Measurements from ENCODE around the gene PKP4. TPM values are rescaled to one million over a fixed set of nuclear protein-coding genes. Genes with fewer than 3 reads are reported as not detected.

PKP4 gene
- total RNA-seq, 1 donor from 2014 or later = 39.4 TPM

GRCh38 chr2:158557752-158558151, 101.0 kb downstream of the PKP4 start:
- peaks cover 5% of the 10 kb centered on the region for H3K4me1 Mint-ChIP-seq (ENCODE audit: low read depth)
- TF ChIP-seq CTCF (IDR thresholded peaks at IDR 0.05) = no peak
- no peaks in the 10 kb centered on the region for H3K27me3 Mint-ChIP-seq (ENCODE audit: low read depth)
- H3K9me3 Mint-ChIP-seq (ENCODE audit: low read depth) = peaks cover 4% of the 10 kb centered on the region
- no peak overlapping the region for H3K4me3 Mint-ChIP-seq (ENCODE audit: unreplicated experiment)
- no peak for DNase-seq (ENCODE audit: low spot score)
- H3K27ac Mint-ChIP-seq (ENCODE audit: unreplicated experiment) = no peak overlapping the region
- no peaks in the 10 kb centered on the region for H3K36me3 Mint-ChIP-seq (ENCODE audit: low read depth)

GRCh38 chr2:158559252-158559651, 102.5 kb downstream of the PKP4 start:
- Mint-ChIP-seq H3K4me1 (ENCODE audit: low read depth) (peaks cover 5% of the 10 kb centered on the region), H3K36me3 (ENCODE audit: low read depth) (no peaks in the 10 kb centered on the region), H3K9me3 (ENCODE audit: low read depth) (no peaks in the 10 kb centered on the region), H3K27ac (ENCODE audit: unreplicated experiment) (no peak overlapping the region), H3K27me3 (ENCODE audit: low read depth) (no peaks in the 10 kb centered on the region), H3K4me3 (ENCODE audit: unreplicated experiment) (no peak overlapping the region)
- DNase-seq (ENCODE audit: low spot score) = no peak
- no peak for TF ChIP-seq CTCF (IDR thresholded peaks at IDR 0.05)

GRCh38 chr2:158560259-158560658, 103.5 kb downstream of the PKP4 start:
- H3K4me1 Mint-ChIP-seq (ENCODE audit: low read depth) = peaks cover 5% of the 10 kb centered on the region
- no peaks in the 10 kb centered on the region for H3K36me3 Mint-ChIP-seq (ENCODE audit: low read depth)
- TF ChIP-seq CTCF (IDR thresholded peaks at IDR 0.05) = no peak
- no peak overlapping the region for H3K27ac Mint-ChIP-seq (ENCODE audit: unreplicated experiment)
- H3K27me3 Mint-ChIP-seq (ENCODE audit: low read depth) = no peaks in the 10 kb centered on the region
- DNase-seq (ENCODE audit: low spot score) = no peak
- H3K9me3 Mint-ChIP-seq (ENCODE audit: low read depth) = no peaks in the 10 kb centered on the region
- H3K4me3 Mint-ChIP-seq (ENCODE audit: unreplicated experiment) = no peak overlapping the region

GRCh38 chr2:158561054-158561453, 104.3 kb downstream of the PKP4 start:
- H3K4me3 Mint-ChIP-seq (ENCODE audit: unreplicated experiment) = no peak overlapping the region
- no peaks in the 10 kb centered on the region for H3K9me3 Mint-ChIP-seq (ENCODE audit: low read depth)
- DNase-seq (ENCODE audit: low spot score) = no peak
- H3K36me3 Mint-ChIP-seq (ENCODE audit: low read depth) = no peaks in the 10 kb centered on the region
- no peak overlapping the region for H3K27ac Mint-ChIP-seq (ENCODE audit: unreplicated experiment)
- H3K4me1 Mint-ChIP-seq (ENCODE audit: low read depth) = peaks cover 5% of the 10 kb centered on the region
- TF ChIP-seq CTCF (IDR thresholded peaks at IDR 0.05) = no peak
- no peaks in the 10 kb centered on the region for H3K27me3 Mint-ChIP-seq (ENCODE audit: low read depth)

- Mint-ChIP-seq H3K27ac (ENCODE audit: unreplicated experiment) (no peak overlapping the region), H3K4me1 (ENCODE audit: low read depth) (no peaks in the 10 kb centered on the region), H3K36me3 (ENCODE audit: low read depth) (no peaks in the 10 kb centered on the region), H3K4me3 (ENCODE audit: unreplicated experiment) (no peak overlapping the region), H3K27me3 (ENCODE audit: low read depth) (no peaks in the 10 kb centered on the region), H3K9me3 (ENCODE audit: low read depth) (no peaks in the 10 kb centered on the region)
- TF ChIP-seq CTCF (IDR thresholded peaks at IDR 0.05) = no peak
- DNase-seq (ENCODE audit: low spot score) = no peak
Measured at GRCh38 chr2:158567208-158567607, 110.5 kb downstream of the PKP4 start.
